Right lobe of liver (tissue), 4 donors: ENCODE measurements around the gene TSC22D3.

Source experiments
- POLR2A ChIP-seq: fragments of 450-650 bp; IDR thresholded peaks from one replicate; pipeline ENCODE4 v1.6.1; 2017; ENCODE audit warnings: antibody characterized with exemption, mild to moderate bottlenecking
- TF ChIP-seq, protein P1 (sequence below), 4 donors: fragments of 200-600 bp in 3 of 4; fragments of 450-650 bp in 1 of 4; IDR thresholded peaks; one replicate each; pipeline versions ENCODE4 v1.5.1 to v1.8.0; 2016 to 2022; ENCODE audit warnings: antibody characterized with exemption in 4 of 4, mild to moderate bottlenecking in 2 of 4
- donor health status: DM: no; HTN: no; CAD: no.
- donor health status: DM: no; HTN: no; CAD: no.
- donor health status: DM: no; HTN: yes; CAD: no.

DNA sequence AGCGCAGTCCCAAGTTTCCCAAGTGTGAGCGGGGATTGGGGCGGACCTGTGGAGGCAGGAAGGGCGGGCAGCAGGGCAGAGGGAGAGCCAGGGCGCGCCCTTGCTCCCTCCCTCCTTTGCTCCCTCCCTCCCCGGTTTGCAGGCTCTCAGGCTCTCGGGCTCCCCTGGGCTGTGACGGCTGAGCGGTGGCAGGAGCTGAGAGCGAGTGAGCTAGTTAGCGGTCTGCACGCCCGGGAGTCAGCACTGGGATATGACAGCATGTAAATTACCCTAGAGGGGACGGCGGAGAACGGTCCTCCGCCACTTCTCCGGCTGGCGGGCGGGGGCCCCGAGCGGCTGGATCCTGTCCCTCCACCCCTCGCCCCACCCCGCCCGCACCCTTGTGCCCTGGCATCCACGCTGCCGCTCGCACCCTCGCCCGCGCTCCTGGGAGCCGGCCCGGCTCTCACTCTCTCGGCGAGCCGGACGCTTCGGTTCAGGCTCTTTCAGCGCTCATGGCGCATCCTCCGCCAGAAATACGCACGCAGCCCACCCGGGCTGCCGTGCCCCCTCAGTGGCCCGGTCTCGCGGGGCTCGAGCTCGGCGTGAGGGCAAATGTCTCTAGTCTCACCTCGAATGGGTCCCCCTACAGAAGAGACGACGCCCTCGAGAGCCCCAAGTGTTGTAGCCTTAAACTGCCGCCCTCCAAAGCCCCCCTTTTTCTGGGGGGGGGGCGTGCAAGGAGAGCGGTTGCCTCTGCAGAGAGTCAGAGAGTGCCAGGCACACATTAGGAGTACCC is at the start of gene TSC22D3:
- TF ChIP-seq, protein P1, sequence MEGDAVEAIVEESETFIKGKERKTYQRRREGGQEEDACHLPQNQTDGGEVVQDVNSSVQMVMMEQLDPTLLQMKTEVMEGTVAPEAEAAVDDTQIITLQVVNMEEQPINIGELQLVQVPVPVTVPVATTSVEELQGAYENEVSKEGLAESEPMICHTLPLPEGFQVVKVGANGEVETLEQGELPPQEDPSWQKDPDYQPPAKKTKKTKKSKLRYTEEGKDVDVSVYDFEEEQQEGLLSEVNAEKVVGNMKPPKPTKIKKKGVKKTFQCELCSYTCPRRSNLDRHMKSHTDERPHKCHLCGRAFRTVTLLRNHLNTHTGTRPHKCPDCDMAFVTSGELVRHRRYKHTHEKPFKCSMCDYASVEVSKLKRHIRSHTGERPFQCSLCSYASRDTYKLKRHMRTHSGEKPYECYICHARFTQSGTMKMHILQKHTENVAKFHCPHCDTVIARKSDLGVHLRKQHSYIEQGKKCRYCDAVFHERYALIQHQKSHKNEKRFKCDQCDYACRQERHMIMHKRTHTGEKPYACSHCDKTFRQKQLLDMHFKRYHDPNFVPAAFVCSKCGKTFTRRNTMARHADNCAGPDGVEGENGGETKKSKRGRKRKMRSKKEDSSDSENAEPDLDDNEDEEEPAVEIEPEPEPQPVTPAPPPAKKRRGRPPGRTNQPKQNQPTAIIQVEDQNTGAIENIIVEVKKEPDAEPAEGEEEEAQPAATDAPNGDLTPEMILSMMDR (IDR thresholded peaks at IDR 0.05), result peak in 3 of 4 donors; percentile 4 to 17 (median 16)
- peak; percentile 61 for TF ChIP-seq POLR2A
